NCI-H1436 (cell line): ENCODE data around the gene ARHGEF28.

ENCODE experiments used
- DNase-seq: peaks from one replicate; lab custom pipeline; 2025; lab: John Stamatoyannopoulos, UW

The ARHGEF28 gene

DNA sequence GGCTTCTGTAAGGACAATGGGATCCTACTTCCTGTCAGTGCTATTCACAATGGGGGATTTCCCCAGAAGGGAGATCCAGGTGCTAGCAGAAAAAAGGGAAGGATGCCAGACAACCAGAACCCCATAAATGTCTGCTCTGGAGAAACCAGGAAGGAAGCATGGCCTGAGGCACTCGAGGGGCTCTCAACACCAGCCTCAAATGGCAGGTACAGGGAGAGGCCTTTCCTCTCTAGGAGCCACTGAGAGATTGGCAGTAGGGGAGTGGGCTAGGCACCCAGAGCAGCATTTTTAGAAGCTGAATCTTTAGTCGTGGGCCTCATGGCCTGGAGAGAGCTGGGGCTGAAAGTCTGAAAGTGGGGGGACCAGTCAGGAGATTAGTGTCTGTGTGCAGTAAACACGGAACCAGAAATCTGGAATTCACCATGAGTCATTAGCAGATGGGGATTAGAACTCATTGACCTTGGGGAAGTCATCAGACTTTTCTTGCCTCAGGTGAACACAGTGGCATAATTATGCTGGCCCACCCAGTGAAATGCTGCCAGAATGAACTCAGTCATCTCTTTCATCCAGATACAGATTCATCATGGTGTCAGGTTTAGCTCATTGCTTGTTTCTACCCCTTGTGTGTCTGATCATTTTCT lies 28.3 kb downstream of the ARHGEF28 start:
- DNase-seq: no peak

DNA sequence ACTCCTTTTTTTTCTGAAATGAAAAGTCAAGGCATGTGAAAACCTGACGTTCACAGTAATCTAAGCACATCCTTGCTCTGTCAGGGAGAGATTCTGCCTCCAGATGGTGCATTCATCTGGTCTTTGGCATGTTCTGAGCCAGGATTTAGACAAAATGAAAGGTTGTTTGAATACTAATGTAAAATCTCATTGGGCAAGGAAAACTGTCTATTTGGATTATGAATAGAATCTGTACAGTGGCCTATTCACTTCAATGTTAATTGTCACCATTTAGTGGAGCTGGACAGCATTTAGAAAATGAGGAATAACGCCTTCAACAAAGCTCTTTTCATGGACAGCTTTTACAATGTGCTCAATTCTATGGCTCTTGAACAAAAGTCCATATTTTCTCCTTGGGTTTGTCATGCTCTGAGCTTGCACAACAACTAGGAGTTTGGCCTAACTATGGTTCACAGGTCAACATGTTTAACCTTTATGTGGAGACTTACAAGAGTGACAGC lies 28.9 kb downstream of the ARHGEF28 start:
- DNase-seq: no peak

DNA sequence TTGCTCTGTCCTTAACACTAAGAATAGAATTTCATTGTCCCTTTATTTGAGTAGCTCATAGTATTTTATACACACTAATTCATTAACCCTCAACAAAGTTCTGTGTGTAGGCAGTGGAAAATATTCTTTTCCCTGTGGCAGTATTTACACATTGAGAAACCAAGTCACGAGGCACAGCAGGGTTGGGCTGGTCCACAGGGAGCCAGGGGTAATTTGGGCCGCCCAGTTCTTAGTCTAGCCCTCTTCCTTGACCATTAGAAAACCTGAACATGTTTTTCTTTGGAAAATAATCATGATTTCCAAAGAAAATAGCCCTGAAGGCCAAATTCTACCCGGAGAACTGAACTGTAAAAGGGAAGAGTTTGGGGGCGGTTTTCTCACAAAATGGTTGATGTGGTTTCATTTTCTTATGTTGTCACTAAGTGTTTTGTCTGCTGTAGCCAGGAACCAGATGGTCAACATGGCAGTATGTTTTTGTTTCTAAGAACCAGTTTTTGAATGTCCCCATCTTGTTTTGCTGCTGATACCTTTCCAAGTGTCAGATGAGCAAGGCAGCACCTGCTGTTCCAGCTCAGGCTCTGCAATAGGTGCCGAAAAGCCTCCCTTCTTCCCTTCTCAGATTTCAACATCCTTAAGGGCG lies 29.6 kb downstream of the ARHGEF28 start:
- no peak for DNase-seq

DNA sequence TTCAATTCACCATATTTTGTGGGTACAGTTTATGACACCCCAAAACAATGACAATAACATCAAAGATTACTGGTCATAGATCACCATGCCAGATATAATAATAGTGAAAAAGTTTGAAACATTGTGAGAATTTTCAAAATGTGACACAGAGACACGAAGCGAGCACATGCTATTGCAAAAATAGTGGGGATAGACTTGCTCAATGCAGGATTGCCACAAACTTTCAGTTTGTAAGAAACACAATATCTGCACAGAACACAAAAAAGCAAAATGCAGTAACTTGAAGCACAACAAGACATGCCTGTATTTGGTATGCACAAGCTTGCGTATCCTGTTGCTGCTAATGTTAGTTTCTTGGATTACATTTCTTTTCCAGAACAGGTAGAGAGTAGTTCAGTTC lies 35.8 kb downstream of the ARHGEF28 start:
- DNase-seq: no peak

DNA sequence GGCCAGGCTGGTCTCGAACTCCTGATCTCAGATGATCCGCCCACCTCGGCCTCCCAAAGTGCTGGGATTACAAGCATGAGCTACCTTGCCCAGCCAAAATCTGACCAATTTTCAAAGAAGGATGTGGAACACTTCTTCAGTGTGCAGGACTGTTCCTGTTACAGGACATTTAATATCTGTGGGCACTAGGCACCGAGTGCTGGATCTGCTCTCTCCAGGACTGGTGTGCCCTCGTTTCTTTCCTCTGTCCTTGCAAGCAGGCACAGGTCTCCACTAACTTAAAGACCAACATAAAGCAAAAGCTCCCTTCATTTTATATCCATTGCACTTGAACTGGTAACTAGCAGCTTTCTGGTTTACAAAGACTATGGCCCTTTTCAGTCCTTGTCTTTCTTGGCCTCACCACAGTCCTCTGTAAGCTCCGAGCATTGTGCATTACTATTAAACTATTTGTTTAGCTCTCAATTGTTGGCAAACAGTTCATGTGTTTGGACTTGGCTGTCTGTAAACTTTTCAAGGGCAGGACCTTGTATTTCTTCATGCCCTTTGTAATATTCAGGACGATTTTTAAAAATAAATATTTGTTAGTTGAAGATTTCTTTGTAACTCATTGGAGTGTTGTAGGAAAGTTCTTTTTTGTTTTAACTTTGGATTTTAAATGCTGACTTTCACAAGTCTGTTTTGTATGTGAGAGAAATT lies 37.3 kb downstream of the ARHGEF28 start:
- no peak for DNase-seq

DNA sequence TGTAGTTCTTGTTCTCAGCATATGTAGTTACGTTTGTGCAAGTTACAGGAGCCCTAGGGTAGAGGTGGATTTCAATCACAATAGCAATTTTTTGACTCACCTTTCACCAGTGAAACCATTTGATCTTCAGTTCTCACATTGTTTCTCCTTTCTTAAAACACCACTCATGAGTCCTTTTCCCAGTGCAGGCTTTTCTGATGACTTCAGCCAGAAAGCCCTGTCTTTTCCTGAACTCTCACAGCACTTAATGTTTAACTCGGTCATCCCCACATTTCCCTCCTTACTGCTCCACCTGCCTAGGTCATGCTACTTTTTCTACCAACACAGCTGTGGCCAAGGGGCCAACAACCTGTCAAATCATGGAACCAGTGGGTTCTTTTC lies 37.9 kb downstream of the ARHGEF28 start:
- no peak for DNase-seq

DNA sequence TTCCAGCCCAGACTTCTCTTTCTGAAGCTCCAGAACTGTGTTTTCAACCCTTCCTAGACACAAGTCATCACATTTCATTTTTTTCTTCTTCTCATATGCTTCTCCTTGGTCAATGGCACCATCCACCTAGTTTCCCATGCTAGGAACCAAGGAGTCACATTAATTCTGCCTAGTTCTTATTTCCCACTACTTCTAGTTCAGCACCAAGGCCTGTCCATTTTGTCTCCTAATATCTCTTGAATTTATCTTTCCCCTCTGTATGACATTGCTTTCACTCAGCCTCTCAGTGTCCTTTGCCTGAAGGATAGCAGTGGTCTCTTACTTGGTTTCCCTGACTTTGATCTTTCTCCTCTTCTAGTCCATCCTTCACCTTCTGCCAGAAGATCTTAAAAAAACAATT lies 38.8 kb downstream of the ARHGEF28 start:
- no peak for DNase-seq

DNA sequence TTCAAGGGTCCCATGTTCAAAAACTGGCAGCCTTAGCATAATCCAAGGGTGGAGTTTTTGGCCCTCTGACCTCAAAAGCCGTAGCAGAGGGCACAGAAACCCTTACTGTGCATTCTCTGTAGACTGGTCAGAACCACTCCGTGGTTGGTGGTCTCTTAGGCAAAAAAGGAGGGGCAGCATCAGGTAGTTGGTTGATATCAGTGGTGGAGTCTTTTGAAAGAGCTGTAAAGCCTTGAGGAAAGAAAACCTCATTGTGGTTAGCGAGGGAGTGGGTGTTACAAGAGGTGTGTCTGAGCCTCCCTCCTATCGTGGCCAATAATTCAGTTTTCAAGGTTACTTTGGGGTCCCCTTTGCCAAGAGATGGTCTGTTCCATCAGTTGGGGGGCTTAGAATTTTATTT lies 40.9 kb downstream of the ARHGEF28 start:
- DNase-seq: no peak

DNA sequence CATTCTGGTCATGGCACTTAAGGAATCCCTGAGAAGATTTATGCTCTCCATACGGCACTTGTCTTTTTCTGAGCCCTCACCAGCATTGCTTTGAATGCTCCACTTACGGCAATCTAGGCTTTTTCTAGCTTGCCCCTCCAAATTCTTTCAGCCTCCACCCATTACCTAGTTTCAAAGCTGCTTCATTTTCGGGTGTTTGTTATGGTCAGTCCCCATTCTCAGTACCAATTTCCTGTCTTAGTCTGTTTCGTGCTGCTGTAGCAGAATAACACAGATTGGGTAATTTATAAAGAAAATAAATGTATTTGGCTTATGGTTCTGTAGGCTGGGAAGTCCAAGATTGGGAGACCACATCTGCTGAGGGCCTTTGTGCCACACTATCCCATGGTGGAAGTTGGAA lies 42.0 kb downstream of the ARHGEF28 start:
- no peak for DNase-seq

DNA sequence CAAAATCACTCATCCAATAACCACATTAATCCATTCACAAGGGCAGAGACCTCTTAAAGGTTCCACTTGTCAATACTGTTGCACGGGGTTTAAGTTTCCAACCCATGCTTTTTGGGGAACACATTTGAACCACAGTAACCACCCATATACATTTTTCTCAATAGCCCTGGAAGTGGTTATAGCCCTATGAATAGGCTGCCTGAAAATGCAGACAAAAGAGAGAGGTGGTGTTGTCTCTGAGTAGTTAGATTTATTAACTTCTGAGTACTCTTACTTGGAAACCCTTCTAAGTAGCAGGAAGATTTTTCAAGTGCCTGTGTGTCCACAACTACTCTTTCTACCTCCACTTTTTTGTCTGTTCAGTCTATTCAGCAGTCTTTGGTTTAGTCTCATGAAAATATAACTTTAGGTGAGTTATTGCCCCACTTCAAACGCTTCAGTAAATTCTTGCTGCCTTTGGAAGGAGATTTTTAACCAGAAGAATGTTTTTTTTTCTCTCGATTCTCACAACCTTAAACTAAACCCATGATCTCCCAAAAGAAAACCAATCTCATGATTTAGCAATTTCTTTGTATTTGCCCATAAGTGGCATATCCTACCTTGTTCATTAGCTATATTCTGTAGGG lies 42.6 kb downstream of the ARHGEF28 start:
- DNase-seq: no peak

DNA sequence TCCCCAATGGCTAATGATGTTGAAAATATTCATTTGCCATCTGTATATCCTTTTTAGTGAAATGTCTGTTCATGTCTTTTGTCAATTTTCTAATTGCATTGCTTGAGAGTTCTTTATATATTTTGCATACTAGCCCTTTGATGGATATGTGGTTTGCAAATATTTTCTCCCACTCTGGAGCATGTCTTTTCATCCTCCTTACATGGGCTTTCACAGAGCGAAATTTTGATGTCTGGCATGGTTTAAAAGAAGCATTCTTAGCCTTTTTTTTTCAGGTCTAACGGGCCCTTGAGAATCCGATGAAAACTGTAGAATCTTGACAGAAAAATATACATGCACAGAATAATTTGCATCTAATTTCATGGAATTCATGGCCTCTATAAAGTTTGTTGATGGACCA lies 44.7 kb downstream of the ARHGEF28 start:
- no peak for DNase-seq

DNA sequence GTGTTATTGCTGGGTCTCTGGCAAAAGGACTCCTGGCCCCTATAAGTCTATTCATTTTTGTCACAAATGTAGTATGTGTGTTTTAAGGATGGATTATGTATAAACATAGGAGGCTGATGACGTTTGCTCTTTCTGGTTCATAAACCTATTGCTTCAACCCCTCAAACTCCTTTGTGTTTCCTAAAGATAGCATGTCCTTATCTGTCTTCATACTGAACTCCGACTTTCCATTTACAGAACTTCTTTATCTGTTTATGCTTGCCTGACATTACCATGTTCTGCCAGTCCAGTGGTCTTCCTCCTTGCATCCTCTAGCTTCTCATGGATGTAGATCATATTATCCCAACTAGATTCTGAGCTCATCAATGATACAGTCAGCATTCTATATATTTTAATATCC lies 46.1 kb downstream of the ARHGEF28 start:
- DNase-seq: no peak

DNA sequence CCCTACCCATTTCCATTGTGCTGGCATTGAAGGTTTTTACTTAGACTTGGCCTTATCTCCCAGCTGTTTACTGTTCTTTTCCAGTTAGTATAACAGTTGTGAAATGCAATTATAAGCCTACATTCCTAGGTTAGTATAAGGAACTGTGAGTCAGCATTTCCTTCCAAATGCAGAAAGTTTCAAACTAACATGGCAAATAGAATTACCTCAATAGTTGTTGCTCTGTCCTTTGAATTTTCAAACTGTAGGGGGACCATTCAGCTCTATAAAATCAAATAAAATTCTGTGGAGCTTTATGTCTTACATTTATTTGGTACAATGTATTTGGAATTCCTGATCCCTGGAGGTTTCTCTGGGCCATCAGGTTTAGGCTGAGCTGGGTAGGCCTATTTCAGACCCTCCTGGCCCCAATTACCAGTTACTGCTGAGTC lies 47.2 kb downstream of the ARHGEF28 start:
- no peak for DNase-seq

DNA sequence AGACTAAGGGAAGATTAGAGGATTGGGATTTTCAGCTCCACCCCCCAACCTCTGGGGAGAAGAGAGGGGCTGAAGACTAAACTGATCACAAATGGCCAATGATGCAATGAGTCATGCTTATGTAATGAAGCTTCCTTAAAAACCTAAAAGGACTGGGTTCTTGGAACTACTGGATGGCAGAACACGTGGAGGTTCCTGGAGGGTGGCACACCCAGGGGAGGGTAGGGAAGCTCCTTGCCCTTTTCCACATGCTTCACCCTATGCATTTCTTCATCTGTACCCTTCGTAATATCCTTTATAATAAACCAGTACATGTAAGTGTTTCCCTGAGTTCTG lies 48.6 kb downstream of the ARHGEF28 start:
- DNase-seq: no peak

DNA sequence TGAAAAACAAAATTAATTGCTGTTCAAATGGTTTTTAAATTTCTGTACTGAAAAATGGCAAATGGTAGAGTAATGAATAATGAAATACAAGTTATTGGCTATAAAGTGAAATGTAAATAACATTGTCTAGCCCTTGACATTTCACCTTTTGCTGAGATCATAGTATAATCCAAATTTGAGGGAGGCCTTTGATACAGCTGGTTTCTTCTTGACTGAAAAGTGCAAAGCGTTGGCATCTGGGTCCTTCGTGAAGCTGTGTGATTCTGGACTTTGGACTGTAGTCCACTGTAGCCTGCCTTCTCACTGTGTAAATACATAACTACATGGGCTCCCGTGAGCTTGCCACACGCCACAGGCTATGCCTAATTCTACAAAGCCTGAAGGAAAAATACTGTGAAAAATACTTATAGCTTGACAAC lies 52.3 kb downstream of the ARHGEF28 start:
- DNase-seq: no peak

DNA sequence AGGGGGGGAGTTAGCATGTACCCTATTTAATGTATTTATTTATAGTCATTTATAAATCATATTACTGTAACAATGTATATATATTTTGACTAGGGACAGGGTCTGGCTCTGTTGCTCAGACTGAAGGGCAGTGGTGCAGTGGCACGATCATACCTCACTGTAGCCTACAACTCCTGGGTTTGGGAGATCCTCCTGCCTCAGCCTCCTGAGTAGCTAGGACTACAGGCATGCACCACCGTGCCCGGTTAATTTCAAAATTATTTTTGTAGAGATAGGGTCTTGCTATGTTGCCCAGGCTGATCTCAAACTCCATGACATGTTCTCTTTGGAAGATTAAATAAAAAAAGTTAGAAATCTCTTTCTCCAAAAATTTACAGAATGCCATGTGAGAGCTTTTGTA lies 52.8 kb downstream of the ARHGEF28 start:
- no peak for DNase-seq

DNA sequence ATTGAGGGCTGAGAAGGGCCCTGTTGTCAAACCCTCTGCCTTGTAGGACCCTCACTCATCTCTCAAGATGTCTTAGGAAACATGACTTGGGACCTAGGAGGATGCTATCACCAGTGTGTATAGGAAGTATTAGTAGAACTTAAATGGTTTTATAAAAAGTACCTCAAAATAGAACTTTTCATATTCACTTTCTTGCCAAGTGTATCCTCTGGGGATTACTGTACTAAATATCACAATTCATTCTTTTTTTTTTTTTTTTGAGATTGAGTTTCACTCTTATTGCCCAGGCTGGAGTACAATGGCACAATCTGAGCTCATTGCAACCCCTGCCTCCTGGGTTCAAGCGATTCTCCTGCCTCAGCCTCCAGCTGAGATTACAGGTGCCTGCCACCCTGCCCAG lies 56.2 kb downstream of the ARHGEF28 start:
- DNase-seq: no peak

DNA sequence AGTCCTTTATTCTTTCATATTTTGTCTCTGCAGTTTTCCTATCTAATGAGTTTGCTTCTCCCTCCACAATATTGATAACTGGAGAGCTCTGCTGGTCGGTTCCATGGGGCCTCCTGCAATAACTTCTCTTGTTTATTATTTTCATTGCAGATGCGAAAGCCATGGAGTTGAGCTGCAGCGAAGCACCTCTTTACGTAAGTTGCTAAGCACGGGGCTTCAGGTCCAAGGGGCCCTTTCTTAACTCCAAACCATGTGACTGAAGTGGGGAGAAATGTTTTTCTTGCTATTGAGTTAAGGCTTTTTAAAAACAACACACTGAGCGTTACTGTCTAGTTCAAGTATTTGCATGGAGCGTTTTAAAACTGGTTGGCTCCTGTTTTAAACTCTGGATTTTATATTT lies 58.7 kb downstream of the ARHGEF28 start:
- no peak for DNase-seq

DNA sequence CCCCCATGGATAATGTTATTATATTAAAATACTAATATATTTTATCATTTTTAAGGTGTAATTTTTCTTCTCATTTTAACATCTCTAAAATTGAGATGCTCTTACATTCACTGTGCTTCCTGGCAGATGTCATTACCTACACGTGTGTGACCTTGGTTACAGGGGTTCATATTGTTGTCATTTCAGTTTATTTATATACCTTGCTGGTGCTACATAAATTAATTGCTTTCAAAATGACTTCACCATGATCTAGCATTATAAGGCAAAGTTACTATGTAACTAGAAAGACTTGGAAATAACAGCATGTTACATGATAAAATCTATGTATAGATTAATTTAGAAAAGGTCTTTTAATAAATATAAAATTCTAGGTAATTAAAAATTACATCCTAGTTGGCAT lies 60.9 kb downstream of the ARHGEF28 start:
- DNase-seq: no peak

DNA sequence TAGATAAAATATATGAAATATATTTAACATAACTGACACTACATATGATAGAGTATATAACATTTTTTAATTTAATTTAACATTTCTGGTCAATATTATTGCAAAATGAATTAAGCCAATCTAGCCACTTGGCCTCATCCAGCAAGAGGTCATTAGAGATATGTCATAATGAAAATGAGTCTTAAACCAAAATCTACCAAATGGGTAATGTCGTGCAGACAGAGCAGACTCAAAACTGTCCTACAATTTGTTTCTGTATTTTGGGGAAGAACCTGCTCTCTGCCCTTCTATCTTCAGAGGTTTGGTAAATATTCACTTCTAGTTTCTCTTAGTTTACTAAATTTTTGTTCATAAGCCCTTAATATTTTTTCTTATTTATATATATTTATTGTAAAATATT lies 61.4 kb downstream of the ARHGEF28 start:
- no peak for DNase-seq

DNA sequence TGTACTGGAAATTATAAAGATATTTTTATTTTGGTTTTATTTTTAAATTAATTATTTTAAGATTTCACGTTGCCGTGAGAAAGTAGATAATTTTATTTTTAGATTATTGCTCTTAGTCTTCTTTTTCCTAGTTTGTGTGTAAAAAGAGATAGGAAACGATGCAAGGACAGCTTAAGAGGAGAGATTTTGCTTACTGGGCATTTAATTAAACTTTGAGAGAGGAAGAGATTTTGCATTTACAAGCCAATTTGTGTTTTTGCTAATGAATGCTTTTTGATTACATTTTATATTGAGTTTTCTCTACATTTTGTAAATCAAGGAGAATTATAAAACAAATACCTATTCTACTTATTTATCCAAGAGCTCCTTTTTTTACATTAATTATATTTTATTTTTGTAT lies 64.0 kb downstream of the ARHGEF28 start:
- no peak for DNase-seq

DNA sequence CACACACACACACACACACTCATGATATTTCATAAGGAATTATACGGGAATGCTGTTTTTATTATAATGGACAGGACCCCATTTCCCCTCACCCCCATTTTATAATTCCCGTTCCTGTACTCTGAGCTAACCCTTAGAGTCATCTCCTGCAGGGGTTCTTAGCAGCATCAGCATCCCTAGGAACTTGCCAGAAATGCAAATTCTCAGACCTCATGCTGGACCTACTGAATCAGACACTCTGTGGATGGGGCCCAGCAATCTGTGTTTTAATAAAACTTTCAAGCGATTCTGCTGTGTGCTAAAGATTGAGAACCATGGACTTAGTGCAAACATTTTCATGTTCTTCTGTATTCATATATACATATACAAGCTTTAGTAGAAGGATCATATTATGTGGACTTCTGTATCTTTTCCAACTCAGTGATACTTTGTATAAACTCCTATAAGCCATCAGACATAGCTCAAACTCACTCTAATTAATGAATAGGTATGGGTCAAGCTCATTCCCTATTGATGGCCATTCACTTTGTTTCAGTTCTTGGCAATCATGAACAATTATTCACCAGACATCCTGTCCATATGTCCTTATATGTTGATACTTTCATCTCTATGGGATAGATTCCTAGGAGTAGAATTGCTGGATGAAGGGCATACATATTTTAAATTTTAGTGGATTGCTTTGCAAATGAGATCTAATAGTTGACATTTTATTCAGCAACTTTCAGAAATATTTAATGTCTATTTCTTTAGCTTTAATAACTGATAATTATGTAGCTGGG lies 65.5 kb downstream of the ARHGEF28 start:
- DNase-seq: no peak
